H9 (cell line): ENCODE measurements around the gene RILP. TPM values are rescaled to one million over a fixed set of nuclear protein-coding genes. Genes with fewer than 3 reads are reported as not detected.

Source experiments
- DNase-seq: peaks from one replicate; pipeline ENCODE4 v3.0.0-alpha.2; 2017
- H2AFZ ChIP-seq: one replicate; pipeline ENCODE4 v1.6.1; 2013; ENCODE audit warnings: mild to moderate bottlenecking, low read length, control low read depth, moderate library complexity
- H2AK5ac ChIP-seq: 2 replicates; pipeline ENCODE4 v1.6.1; 2013; ENCODE audit warnings: low read length, control low read depth, mixed read lengths; ENCODE audit not compliant: insufficient read length
- H2BK120ac ChIP-seq: one replicate; pipeline ENCODE4 v1.6.1; 2013; ENCODE audit warnings: low read depth, mild to moderate bottlenecking, low read length, control low read depth, inconsistent platforms; ENCODE audit not compliant: poor library complexity, severe bottlenecking
- H2BK12ac ChIP-seq: 2 replicates; pipeline ENCODE4 v1.6.1; 2013; ENCODE audit warnings: low read length, control low read depth, mixed read lengths, low read depth; ENCODE audit not compliant: insufficient read length
- H2BK15ac ChIP-seq: 2 replicates; pipeline ENCODE4 v1.6.1; 2013; ENCODE audit warnings: low read depth, low read length, control low read depth
- H2BK20ac ChIP-seq: one replicate; pipeline ENCODE4 v1.6.1; 2013; ENCODE audit warnings: low read depth, mild to moderate bottlenecking, low read length, control low read depth, inconsistent platforms; ENCODE audit not compliant: poor library complexity, severe bottlenecking
- H2BK5ac ChIP-seq: 2 replicates; pipeline ENCODE4 v1.6.1; 2013; ENCODE audit warnings: low read length, control low read depth, mixed read lengths; ENCODE audit not compliant: insufficient read length
- H3K14ac ChIP-seq: 2 replicates; pipeline ENCODE4 v1.6.1; 2013; ENCODE audit warnings: low read length, control low read depth; ENCODE audit not compliant: insufficient read depth
- H3K18ac ChIP-seq: 2 replicates; pipeline ENCODE4 v1.6.1; 2013; ENCODE audit warnings: low read depth, mild to moderate bottlenecking, mixed read lengths, low read length, control low read depth; ENCODE audit not compliant: insufficient read length
- H3K23ac ChIP-seq: 2 replicates; pipeline ENCODE4 v1.6.1; 2013; ENCODE audit warnings: low read length, control low read depth, mixed read lengths, low read depth; ENCODE audit not compliant: insufficient read length
- H3K23me2 ChIP-seq: 2 replicates; pipeline ENCODE4 v1.6.1; 2013; ENCODE audit warnings: low read depth, mild to moderate bottlenecking, mixed read lengths, low read length, control low read depth; ENCODE audit not compliant: insufficient read length, poor library complexity, severe bottlenecking
- H3K27ac ChIP-seq: 2 replicates; pipeline ENCODE4 v1.5.1; 2013; ENCODE audit warnings: low read length, control low read depth, mixed read lengths, low read depth; ENCODE audit not compliant: insufficient read length
- H3K27me3 ChIP-seq: 2 replicates; pipeline ENCODE4 v1.6.1; 2013; ENCODE audit warnings: low read length, control low read depth, inconsistent platforms; ENCODE audit not compliant: insufficient read depth
- H3K4ac ChIP-seq: 2 replicates; pipeline ENCODE4 v1.6.1; 2013; ENCODE audit warnings: low read depth, mild to moderate bottlenecking, control low read depth, inconsistent platforms, low read length, moderate library complexity
- H3K4me1 ChIP-seq: 2 replicates; pipeline ENCODE4 v1.6.1; 2013; ENCODE audit warnings: low read length, control low read depth, inconsistent platforms; ENCODE audit not compliant: insufficient read depth
- H3K4me2 ChIP-seq: 2 replicates; pipeline ENCODE4 v1.6.1; 2013; ENCODE audit warnings: low read length, control low read depth, mixed read lengths; ENCODE audit not compliant: insufficient read length, insufficient read depth
- H3K56ac ChIP-seq: 2 replicates; pipeline ENCODE4 v1.6.1; 2013; ENCODE audit warnings: low read depth, mild to moderate bottlenecking, mixed read lengths, low read length, control low read depth; ENCODE audit not compliant: insufficient read length
- H3K79me1 ChIP-seq: 2 replicates; pipeline ENCODE4 v1.6.1; 2013; ENCODE audit warnings: low read depth, mild to moderate bottlenecking, moderate library complexity, low read length, control low read depth, inconsistent platforms; ENCODE audit not compliant: insufficient read depth, poor library complexity, severe bottlenecking
- H3K79me2 ChIP-seq: 2 replicates; pipeline ENCODE4 v1.6.1; 2013; ENCODE audit warnings: low read length, control low read depth, inconsistent platforms; ENCODE audit not compliant: insufficient read depth
- H3K9ac ChIP-seq: 2 replicates; pipeline ENCODE4 v1.6.1; 2013; ENCODE audit warnings: low read length, control low read depth, mixed read lengths; ENCODE audit not compliant: insufficient read length; ENCODE audit errors: extremely low read depth
- H3K9me3 ChIP-seq: one replicate; pipeline ENCODE4 v1.6.1; 2013; ENCODE audit warnings: low read depth, low read length, inconsistent platforms; ENCODE audit not compliant: control insufficient read depth
- H3T11ph ChIP-seq: one replicate; pipeline ENCODE4 v1.6.1; 2013; ENCODE audit warnings: mild to moderate bottlenecking, low read length, control low read depth, inconsistent platforms
- H4K20me1 ChIP-seq: one replicate; pipeline ENCODE4 v1.6.1; 2013; ENCODE audit not compliant: control insufficient read depth, insufficient read length, insufficient read depth
- H4K5ac ChIP-seq: 2 replicates; pipeline ENCODE4 v1.6.1; 2013; ENCODE audit warnings: low read depth, mild to moderate bottlenecking, mixed read lengths, low read length, control low read depth; ENCODE audit not compliant: insufficient read length
- H4K8ac ChIP-seq: replicated peaks from 2 replicates; pipeline ENCODE4 v1.6.1; 2013; ENCODE audit warnings: low read length, control low read depth, mixed read lengths, low read depth; ENCODE audit not compliant: insufficient read length
- H4K91ac ChIP-seq: 2 replicates; pipeline ENCODE4 v1.6.1; 2013; ENCODE audit warnings: low read depth, mild to moderate bottlenecking, moderate library complexity, mixed read lengths, low read length, control low read depth; ENCODE audit not compliant: insufficient read length
- H3K27ac Mint-ChIP-seq, 3 experiments: 2 replicates in 2 of 3; 3 replicates in 1 of 3; pipeline ENCODE4 v1.8.0; 2020 to 2021; ENCODE audit warnings: mixed read lengths in 3 of 3, mild to moderate bottlenecking in 1 of 3, moderate library complexity in 1 of 3
- H3K27me3 Mint-ChIP-seq: 2 replicates; pipeline ENCODE4 v1.8.0; 2021; ENCODE audit warnings: low read depth, mild to moderate bottlenecking, moderate library complexity, mixed read lengths
- H3K36me3 Mint-ChIP-seq, 3 experiments: 2 replicates in 2 of 3; 3 replicates in 1 of 3; pipeline ENCODE4 v1.8.0; 2020 to 2021; ENCODE audit warnings: low read depth in 3 of 3, mixed read lengths in 3 of 3; ENCODE audit not compliant: insufficient read depth in 1 of 3
- H3K4me1 Mint-ChIP-seq, 2 experiments: 2 replicates each; pipeline ENCODE4 v1.8.0; 2020; ENCODE audit warnings: mixed read lengths in 2 of 2
- H3K4me3 Mint-ChIP-seq, 2 experiments: 2 replicates in 1 of 2; 3 replicates in 1 of 2; pipeline ENCODE4 v1.8.0; 2020 to 2021; ENCODE audit warnings: mild to moderate bottlenecking in 2 of 2, mixed read lengths in 2 of 2, moderate library complexity in 1 of 2
- H3K9me3 Mint-ChIP-seq, 2 experiments: 2 replicates in 1 of 2; 3 replicates in 1 of 2; pipeline ENCODE4 v1.8.0; 2020; ENCODE audit warnings: mild to moderate bottlenecking in 2 of 2, mixed read lengths in 2 of 2, moderate library complexity in 1 of 2
- CTCF ChIP-seq: fragments of 200-600 bp; sonication (generic); conservative IDR thresholded peaks from 3 replicates; pipeline ENCODE4 v1.8.0; 2021; ENCODE audit warnings: antibody characterized with exemption, mild to moderate bottlenecking
- WGBS: extraction: QIAGEN DNeasy Blood & Tissue Kit; methylation state at CpG from one replicate; pipeline ENCODE4 v1.1.7; 2013; ENCODE audit warnings: missing lambda C conversion rate, low lambda C conversion rate, mixed read lengths; ENCODE audit not compliant: insufficient read length; ENCODE audit errors: extremely low coverage; 5-methylcytosine and 5-hydroxymethylcytosine counted together
- total RNA-seq: library from RNA; stranded (reverse); gene quantifications from 2 replicates; pipeline ENCODE4 v1.2.1, GENCODE V29; 2021

The RILP gene
- total RNA-seq, 1 experiment from 2014 or later: 5.4 TPM

- no peak overlapping the region for H2BK20ac ChIP-seq
- H4K5ac ChIP-seq: no peak overlapping the region
- H3K27ac Mint-ChIP-seq: no peak overlapping the region
- no peak overlapping the region for H4K8ac ChIP-seq
- no peak overlapping the region for H3K9ac ChIP-seq
- H3K79me1 ChIP-seq: no peaks in the 10 kb centered on the region
- no peak overlapping the region for H2AFZ ChIP-seq
- no peak overlapping the region for H2BK12ac ChIP-seq
- H3K18ac ChIP-seq: no peak overlapping the region
- H3K14ac ChIP-seq: no peak overlapping the region
- no CpG with 5 or more reads among the region's 4 CpGs for WGBS
- H3K4ac ChIP-seq: no peak overlapping the region
- H3K79me2 ChIP-seq: no peaks in the 10 kb centered on the region
- no peaks in the 10 kb centered on the region for H3K9me3 ChIP-seq
- H2BK5ac ChIP-seq: no peak overlapping the region
- H3K23me2 ChIP-seq: peaks cover 17% of the 10 kb centered on the region
- no peak overlapping the region for H3K4me2 ChIP-seq
- H3K4me1 ChIP-seq: no peaks in the 10 kb centered on the region; the same call in 1 of the 2 replicates
- H3K27me3 ChIP-seq: no peaks in the 10 kb centered on the region
- H4K20me1 ChIP-seq: no peaks in the 10 kb centered on the region
- no peaks in the 10 kb centered on the region; a peak in 4 of 7 replicates for H3K36me3 Mint-ChIP-seq
- peak overlapping the region; percentile 78 to 89; a peak in 4 of 5 replicates for H3K4me3 Mint-ChIP-seq
- no peak overlapping the region for H3K56ac ChIP-seq
- no peak for DNase-seq
- no peak overlapping the region for H2AK5ac ChIP-seq
- H3K4me1 Mint-ChIP-seq: peaks cover 20 to 23% of the 10 kb centered on the region in 2 experiments
- H2BK120ac ChIP-seq: no peak overlapping the region
- no peak overlapping the region for H3K27ac ChIP-seq
- H3K23ac ChIP-seq: no peak overlapping the region
- H3K27me3 Mint-ChIP-seq: peaks cover 10% of the 10 kb centered on the region
- H4K91ac ChIP-seq: no peak overlapping the region
- H3T11ph ChIP-seq: no peak overlapping the region
- no peak overlapping the region for H2BK15ac ChIP-seq
- no peaks in the 10 kb centered on the region; a peak in 2 of 5 replicates for H3K9me3 Mint-ChIP-seq
- TF ChIP-seq CTCF: no peak
These were observed 19.0 kb downstream of the RILP start for GRCh38 chr17:1630662-1631061.
